NCI-H524 (cell line): ENCODE measurements around the gene PTGIS.

ENCODE experiments used
- DNase-seq, 2 experiments: peaks; one replicate each; lab custom pipeline; 2025; lab: John Stamatoyannopoulos, UW

Gene PTGIS

DNA sequence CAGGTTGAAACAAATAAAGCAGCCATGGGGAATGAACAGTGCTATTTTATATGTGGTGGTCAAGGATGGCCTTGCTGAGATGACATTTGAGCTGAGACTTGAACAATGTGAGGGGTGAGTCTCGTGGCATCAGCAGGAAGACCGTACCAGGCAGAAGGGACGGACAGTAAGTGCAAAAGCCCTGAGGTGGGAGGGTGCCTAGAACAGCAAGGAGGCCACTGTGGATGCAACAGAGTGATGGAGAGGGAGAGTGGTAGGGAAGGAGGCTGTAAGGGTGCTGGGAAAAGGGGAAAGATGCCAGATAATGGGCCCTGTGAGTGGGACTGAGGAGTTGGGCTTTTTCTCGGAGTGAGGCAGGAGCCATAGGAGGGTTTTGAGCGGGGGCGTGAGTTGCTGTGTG lies 97.0 kb downstream of the PTGIS start:
- no peak for DNase-seq

DNA sequence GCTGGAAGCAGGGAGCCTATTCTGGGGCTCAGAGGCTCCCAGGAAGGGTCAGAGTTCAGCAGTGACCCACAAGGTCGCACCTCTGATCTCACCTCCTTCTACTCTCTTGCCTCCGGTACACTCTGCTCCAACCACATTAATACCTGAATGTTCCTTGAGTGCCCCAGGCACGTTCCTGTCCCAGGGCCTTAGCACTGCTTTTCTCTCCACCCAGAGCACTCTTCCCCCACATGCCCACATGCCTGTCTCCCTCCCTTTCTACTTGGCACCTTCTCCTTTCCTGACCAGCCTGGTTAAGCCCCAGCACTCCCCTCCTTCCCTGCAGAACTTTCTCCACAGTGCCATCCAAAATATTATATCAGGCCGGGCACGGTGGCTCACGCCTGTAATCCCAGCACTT lies 98.9 kb downstream of the PTGIS start:
- no peak for DNase-seq

DNA sequence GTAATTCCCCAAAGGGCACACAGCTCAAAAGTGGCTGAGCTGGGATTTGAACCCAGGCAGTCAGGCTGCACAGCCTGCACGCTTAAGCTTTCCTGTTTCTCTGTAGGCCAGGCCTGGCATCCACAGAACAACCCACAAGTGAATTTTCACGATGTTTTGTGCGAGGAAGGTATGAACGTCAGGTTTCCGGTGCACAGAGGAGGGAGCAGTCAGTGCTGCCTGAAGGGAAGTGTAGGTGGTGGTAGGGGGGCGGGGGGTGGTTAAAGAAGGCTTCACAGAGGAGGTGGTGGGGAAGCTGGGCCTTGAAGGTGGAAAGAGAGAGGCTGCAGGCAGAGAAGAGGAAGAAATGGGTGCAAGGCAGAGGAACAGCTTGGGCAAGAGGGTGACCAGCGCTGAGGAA lies 99.5 kb downstream of the PTGIS start:
- DNase-seq: no peak

- DNase-seq: no peak
Measured at GRCh38 chr20:49466114-49466912, 101.6 kb downstream of the PTGIS start.

DNA sequence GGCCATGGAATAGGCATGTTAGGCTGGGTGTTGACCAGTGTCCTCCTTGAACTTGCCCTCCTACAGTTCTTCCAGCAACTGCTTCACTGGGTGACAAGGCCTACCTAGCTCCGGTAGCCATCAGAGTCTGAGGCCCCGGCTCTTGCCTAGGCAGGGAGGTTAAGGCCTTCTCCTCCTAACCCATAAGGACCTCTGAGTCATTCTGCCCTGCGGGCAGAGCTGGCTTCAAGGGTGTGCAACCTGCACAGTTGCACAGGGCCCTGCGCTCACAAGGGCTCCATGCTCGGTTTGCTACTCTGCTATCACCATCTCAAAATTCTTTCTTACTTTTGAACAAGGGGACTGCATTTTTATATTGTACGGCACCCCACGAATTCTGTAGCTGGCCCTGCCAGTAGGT lies 103.4 kb downstream of the PTGIS start:
- DNase-seq: no peak

- no peak for DNase-seq
Measured at GRCh38 chr20:49462626-49463025, 105.3 kb downstream of the PTGIS start.

- DNase-seq: no peak
Measured at GRCh38 chr20:49461894-49462620, 105.9 kb downstream of the PTGIS start.

- no peak for DNase-seq
Measured at GRCh38 chr20:49460916-49461315, 107.0 kb downstream of the PTGIS start.

DNA sequence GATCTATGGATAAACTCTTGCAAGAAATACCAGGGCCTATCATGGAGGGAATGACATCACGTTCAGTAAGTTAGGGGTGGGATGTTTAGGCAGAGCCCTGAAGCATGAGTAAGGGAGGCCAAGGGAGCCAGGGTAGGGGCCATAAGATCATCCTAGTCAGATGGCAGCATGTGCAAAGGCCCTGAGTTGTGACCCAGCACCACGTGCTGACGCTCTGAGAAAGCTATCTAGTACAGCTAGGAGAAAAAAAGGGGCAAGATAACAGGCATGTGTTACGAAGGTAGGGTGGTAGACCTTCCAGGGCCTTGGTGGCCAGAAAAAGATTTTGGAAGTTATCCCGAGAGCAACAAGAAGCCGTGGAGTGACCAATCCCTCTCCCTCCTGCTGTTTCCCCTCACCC lies 107.8 kb downstream of the PTGIS start:
- no peak for DNase-seq

GRCh38 chr20:49459684-49460083 lies 108.3 kb downstream of the PTGIS start:
- DNase-seq: no peak

DNA sequence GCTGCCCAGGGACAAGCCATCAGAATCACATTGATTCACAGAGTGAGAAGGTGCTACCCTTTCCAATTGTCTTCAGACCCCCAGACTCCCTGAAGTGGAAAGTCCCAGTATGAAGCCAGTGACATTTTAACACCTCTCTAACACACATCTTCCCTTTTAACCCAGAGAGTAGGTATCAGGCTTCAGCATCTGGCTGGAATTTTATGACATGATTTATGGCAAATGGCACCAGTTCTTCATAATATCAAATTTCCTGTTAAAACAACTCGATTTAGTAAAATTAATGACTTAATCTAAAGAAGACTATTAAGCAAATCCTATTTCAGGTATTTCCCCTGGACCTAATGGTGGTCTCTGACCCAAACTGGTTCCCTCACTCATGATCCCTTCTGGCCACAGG lies 110.5 kb downstream of the PTGIS start:
- DNase-seq: no peak

DNA sequence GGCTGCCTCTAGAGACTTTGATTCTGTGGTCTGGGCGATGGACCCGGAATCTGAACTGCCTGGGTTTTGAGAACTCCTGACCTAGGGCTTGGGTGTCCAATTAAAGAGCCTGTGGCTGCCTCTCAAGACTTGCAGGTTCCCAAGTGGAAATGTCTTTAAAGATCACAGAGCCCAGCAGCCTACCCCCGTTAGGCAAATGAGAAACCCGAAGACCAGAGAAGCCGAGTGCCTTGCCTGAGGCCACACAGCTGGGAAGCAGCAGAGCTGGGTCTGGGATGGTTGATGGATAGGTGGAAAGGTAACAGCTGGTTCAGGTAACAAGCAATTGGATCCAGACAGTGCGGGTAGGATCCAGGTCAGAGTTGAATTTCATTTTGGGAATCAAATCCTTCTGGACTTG lies 111.3 kb downstream of the PTGIS start:
- DNase-seq: no peak

- no peak for DNase-seq
Measured at GRCh38 chr20:49455691-49456090, 112.2 kb downstream of the PTGIS start.
